Bronchial epithelial cell (primary cell): ENCODE measurements around the gene GRAMD1A. TPM values are rescaled to one million over a fixed set of nuclear protein-coding genes. Genes with fewer than 3 reads are reported as not detected.
"Not testable (repeated sequence)": the region's sequence is repeated elsewhere in the genome, so short reads cannot be mapped to it uniquely, and the experiment has no call there.

Experiments used
- DNase-seq: peaks from one replicate; pipeline ENCODE4 v3.0.0-alpha.2; 2010; ENCODE audit warnings: low read depth
- FAIRE-seq: peaks from 2 replicates; lab custom pipeline; 2011; peaks lifted over from hg19 to GRCh38; lab: Jason Lieb, UNC
- H3K27me3 ChIP-seq: 2 replicates; pipeline ENCODE4 v1.5.1; 2011; ENCODE audit warnings: low read length; ENCODE audit not compliant: control insufficient read depth, insufficient read depth
- H3K36me3 ChIP-seq: 2 replicates; pipeline ENCODE4 v1.5.1; 2011; ENCODE audit warnings: low read length; ENCODE audit not compliant: control insufficient read depth, insufficient read depth
- H3K4me3 ChIP-seq: 2 replicates; pipeline ENCODE4 v1.5.1; 2011; ENCODE audit warnings: mild to moderate bottlenecking, low read depth, low read length, control low read depth
- total RNA-seq: library from RNA; depleted of rRNA; stranded (reverse); fragments of >200 nt; gene quantifications from 2 replicates; pipeline ENCODE4 v1.2.1, GENCODE V29; 2014
- TF ChIP-seq, protein P1 (sequence below): IDR thresholded peaks from 2 replicates; pipeline ENCODE4 v1.5.1; 2011; ENCODE audit warnings: mild to moderate bottlenecking, moderate library complexity, low read length, control low read depth, inconsistent platforms; ENCODE audit not compliant: insufficient read depth, severe bottlenecking

The GRAMD1A gene
- total RNA-seq, 1 donor from 2014 or later = 7.9 TPM

- no peaks in the 10 kb centered on the region for H3K36me3 ChIP-seq
- no peak for DNase-seq
- TF ChIP-seq, protein P1, sequence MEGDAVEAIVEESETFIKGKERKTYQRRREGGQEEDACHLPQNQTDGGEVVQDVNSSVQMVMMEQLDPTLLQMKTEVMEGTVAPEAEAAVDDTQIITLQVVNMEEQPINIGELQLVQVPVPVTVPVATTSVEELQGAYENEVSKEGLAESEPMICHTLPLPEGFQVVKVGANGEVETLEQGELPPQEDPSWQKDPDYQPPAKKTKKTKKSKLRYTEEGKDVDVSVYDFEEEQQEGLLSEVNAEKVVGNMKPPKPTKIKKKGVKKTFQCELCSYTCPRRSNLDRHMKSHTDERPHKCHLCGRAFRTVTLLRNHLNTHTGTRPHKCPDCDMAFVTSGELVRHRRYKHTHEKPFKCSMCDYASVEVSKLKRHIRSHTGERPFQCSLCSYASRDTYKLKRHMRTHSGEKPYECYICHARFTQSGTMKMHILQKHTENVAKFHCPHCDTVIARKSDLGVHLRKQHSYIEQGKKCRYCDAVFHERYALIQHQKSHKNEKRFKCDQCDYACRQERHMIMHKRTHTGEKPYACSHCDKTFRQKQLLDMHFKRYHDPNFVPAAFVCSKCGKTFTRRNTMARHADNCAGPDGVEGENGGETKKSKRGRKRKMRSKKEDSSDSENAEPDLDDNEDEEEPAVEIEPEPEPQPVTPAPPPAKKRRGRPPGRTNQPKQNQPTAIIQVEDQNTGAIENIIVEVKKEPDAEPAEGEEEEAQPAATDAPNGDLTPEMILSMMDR = no peak
- no peaks in the 10 kb centered on the region for H3K27me3 ChIP-seq
- no peak for FAIRE-seq
- no peak overlapping the region for H3K4me3 ChIP-seq
Measured at GRCh38 chr19:34964598-34964997, 35.5 kb upstream of the GRAMD1A start.

- not testable (repeated sequence) for H3K36me3 ChIP-seq, H3K4me3 ChIP-seq, FAIRE-seq, DNase-seq, H3K27me3 ChIP-seq
Measured at GRCh38 chr19:34965505-34965904, 34.6 kb upstream of the GRAMD1A start.

- DNase-seq = no peak
- no peak for FAIRE-seq
- Histone ChIP-seq H3K36me3 (no peaks in the 10 kb centered on the region), H3K27me3 (no peaks in the 10 kb centered on the region), H3K4me3 (no peak overlapping the region)
- TF ChIP-seq, protein P1 = no peak
Measured at GRCh38 chr19:34967551-34967950, 32.6 kb upstream of the GRAMD1A start.

GRCh38 chr19:34969721-34970120 is 30.4 kb upstream of the GRAMD1A start:
- TF ChIP-seq, protein P1 = no peak
- Histone ChIP-seq H3K27me3 (no peaks in the 10 kb centered on the region), H3K36me3 (no peaks in the 10 kb centered on the region), H3K4me3 (no peak overlapping the region)
- DNase-seq = no peak
- FAIRE-seq = no peak

- FAIRE-seq, H3K36me3 ChIP-seq, H3K4me3 ChIP-seq, DNase-seq, H3K27me3 ChIP-seq: not testable (repeated sequence)
Measured at GRCh38 chr19:34970185-34970780, 29.8 kb upstream of the GRAMD1A start.

GRCh38 chr19:34972163-34972705 is 27.9 kb upstream of the GRAMD1A start:
- DNase-seq (no peak), FAIRE-seq (no peak)
- H3K4me3 ChIP-seq = no peak overlapping the region
- TF ChIP-seq, protein P1 = no peak
- H3K36me3 ChIP-seq = no peaks in the 10 kb centered on the region
- H3K27me3 ChIP-seq = no peaks in the 10 kb centered on the region

DNA sequence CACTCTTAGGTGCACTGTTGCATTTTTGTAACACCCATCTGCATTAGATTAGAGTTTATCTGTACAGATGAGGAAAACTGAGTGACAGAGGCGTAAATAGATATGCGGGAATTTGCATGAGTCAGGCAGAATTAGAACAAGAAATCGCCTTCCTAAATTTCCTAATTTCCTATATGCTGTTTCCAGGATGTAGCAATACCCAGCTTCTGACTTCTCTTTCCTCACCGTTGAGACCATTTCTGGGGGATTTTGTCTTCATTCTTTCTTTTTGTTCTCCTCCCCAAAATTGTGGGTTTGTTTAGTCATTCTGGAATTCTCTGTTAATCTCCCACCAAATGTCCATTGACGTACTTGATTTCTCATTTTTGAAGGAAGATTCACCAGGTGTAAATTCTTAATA is 25.5 kb upstream of the GRAMD1A start:
- DNase-seq = no peak
- TF ChIP-seq, protein P1 = no peak
- no peaks in the 10 kb centered on the region for H3K36me3 ChIP-seq
- FAIRE-seq = no peak
- H3K27me3 ChIP-seq = no peaks in the 10 kb centered on the region
- no peak overlapping the region for H3K4me3 ChIP-seq
